MCF 10A (cell line): ENCODE results near the gene CAPN9. TPM values are rescaled to one million over a fixed set of nuclear protein-coding genes. Genes with fewer than 3 reads are reported as not detected.

Experiments
- BruUV-seq: library from RNA; stranded (reverse); fragments of 400-500 nt; replicated peaks from 2 replicates; lab custom pipeline; 2021; lab: Mats Ljungman, UMichigan
- CTCF ChIA-PET: fragments of 300-600 bp; sonication (Branson Sonifier 250); formaldehyde crosslinking; extraction: SDS; loops from one replicate; lab custom pipeline; 2021; ENCODE audit warnings: antibody characterized with exemption, inconsistent platforms; lab: Yijun Ruan, JAX
- POLR2A ChIA-PET: fragments of 300-600, 350-650 bp; sonication (Branson Sonifier 250); formaldehyde crosslinking; extraction: SDS; loops from one replicate; lab custom pipeline; 2020; ENCODE audit warnings: antibody characterized with exemption, inconsistent platforms; lab: Yijun Ruan, JAX
- DNase-seq: peaks from one replicate; pipeline ENCODE4 v3.0.0-alpha.2; 2018; ENCODE audit not compliant: unreplicated experiment
- H3K27ac Mint-ChIP-seq: one replicate; pipeline ENCODE4 v1.8.0; 2022; ENCODE audit warnings: mild to moderate bottlenecking, low read depth, mixed read lengths; ENCODE audit not compliant: unreplicated experiment
- H3K27me3 Mint-ChIP-seq: one replicate; pipeline ENCODE4 v1.8.0; 2022; ENCODE audit warnings: mixed read lengths; ENCODE audit not compliant: insufficient read depth, unreplicated experiment
- H3K36me3 Mint-ChIP-seq: one replicate; pipeline ENCODE4 v1.8.0; 2022; ENCODE audit warnings: mild to moderate bottlenecking, moderate library complexity, mixed read lengths; ENCODE audit not compliant: insufficient read depth, unreplicated experiment
- H3K4me1 Mint-ChIP-seq: one replicate; pipeline ENCODE4 v1.8.0; 2022; ENCODE audit warnings: mixed read lengths; ENCODE audit not compliant: insufficient read depth, unreplicated experiment
- H3K4me3 Mint-ChIP-seq: one replicate; pipeline ENCODE4 v1.8.0; 2022; ENCODE audit warnings: mild to moderate bottlenecking, moderate library complexity, mixed read lengths; ENCODE audit not compliant: unreplicated experiment
- H3K9me3 Mint-ChIP-seq: one replicate; pipeline ENCODE4 v1.8.0; 2022; ENCODE audit warnings: mixed read lengths; ENCODE audit not compliant: unreplicated experiment
- intact Hi-C: fragments of 100-400 bp; cut with micrococcal nuclease; formaldehyde crosslinking; loops from 2 replicates; pipeline ENCODE4 v1.14.1; 2022
- total RNA-seq: library from RNA; stranded (reverse); gene quantifications from 2 replicates; pipeline ENCODE4 v1.2.3, GENCODE V29; 2022
- TF ChIP-seq, protein P1 (sequence below): fragments of 200-600 bp; IDR thresholded peaks from one replicate; pipeline ENCODE4 v1.8.0; 2022; ENCODE audit warnings: antibody characterized with exemption, mild to moderate bottlenecking; ENCODE audit not compliant: unreplicated experiment

CAPN9 gene
- total RNA-seq, 1 experiment from 2014 or later: not detected

DNA sequence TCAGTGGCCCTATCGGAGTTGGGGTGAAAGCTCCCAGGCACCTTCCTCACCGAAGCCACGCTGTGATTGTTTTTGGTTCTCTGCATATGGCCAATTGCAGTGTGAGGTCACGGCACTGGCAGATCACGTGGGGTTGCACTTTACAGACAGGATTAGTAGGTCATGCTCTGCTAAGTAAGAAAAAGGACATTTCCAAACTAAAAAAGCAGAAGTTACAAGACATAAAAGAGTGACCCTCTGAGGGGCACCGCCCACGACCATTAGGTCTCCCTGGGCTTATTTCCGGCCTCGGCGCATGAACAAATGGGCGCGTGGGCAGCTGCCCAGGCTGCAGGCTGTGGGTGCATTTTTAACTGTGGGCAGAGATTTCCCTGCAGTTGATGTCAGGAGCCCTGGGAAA, 2.0 kb downstream of the CAPN9 start:
- DNase-seq: no peak
- Mint-ChIP-seq H3K27me3 (no peaks in the 10 kb centered on the region), H3K4me3 (no peak overlapping the region), H3K36me3 (no peaks in the 10 kb centered on the region), H3K4me1 (no peaks in the 10 kb centered on the region), H3K27ac (no peak overlapping the region), H3K9me3 (no peaks in the 10 kb centered on the region)
- TF ChIP-seq, protein P1, sequence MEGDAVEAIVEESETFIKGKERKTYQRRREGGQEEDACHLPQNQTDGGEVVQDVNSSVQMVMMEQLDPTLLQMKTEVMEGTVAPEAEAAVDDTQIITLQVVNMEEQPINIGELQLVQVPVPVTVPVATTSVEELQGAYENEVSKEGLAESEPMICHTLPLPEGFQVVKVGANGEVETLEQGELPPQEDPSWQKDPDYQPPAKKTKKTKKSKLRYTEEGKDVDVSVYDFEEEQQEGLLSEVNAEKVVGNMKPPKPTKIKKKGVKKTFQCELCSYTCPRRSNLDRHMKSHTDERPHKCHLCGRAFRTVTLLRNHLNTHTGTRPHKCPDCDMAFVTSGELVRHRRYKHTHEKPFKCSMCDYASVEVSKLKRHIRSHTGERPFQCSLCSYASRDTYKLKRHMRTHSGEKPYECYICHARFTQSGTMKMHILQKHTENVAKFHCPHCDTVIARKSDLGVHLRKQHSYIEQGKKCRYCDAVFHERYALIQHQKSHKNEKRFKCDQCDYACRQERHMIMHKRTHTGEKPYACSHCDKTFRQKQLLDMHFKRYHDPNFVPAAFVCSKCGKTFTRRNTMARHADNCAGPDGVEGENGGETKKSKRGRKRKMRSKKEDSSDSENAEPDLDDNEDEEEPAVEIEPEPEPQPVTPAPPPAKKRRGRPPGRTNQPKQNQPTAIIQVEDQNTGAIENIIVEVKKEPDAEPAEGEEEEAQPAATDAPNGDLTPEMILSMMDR: no peak
- intact Hi-C loops: no loop called here
- no TSS peak for BruUV-seq
- POLR2A ChIA-PET: interaction anchor here (0.7 to 1.3 kb wide), 3 partner anchors 17 to 797 kb away, joined by 3 read pairs; partner anchors contain the start of gene AGT
- CTCF ChIA-PET: interaction anchor here (0.6 kb wide), 3 partner anchors 22 to 1729 kb away, joined by 3 to 4 read pairs (median 4); no protein-coding TSS in a partner anchor

DNA sequence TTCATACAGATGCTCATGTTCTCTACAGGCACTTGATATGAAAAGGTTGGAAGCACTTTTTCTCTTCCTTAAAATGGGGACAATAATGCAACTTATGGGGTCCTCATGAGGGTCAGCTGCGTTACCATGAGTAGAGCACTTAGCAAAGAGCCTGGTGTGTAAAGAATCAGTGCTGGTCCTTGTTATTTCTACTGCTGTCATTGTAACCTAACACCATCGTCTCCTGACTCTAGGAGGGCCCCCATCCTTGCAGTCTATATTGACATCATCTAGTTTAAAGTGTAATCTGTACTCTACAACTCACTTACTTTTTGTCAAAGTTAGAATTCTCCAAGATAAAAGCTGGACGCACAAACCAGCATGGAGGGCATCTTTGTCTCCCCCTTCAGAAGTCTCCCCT, 2.4 kb downstream of the CAPN9 start:
- TF ChIP-seq, protein P1: no peak
- ChIA-PET CTCF (interaction anchor here (0.6 kb wide), 2 partner anchors 22 to 1729 kb away, joined by 4 read pairs; no protein-coding TSS in a partner anchor), POLR2A (interaction anchor here (0.7 to 1.3 kb wide), 2 partner anchors 35 to 798 kb away, joined by 3 read pairs; partner anchors contain the start of gene AGT)
- no peak overlapping the region for H3K27ac Mint-ChIP-seq
- no peaks in the 10 kb centered on the region for H3K4me1 Mint-ChIP-seq
- no peaks in the 10 kb centered on the region for H3K36me3 Mint-ChIP-seq
- H3K4me3 Mint-ChIP-seq: no peak overlapping the region
- H3K9me3 Mint-ChIP-seq: no peaks in the 10 kb centered on the region
- intact Hi-C loops: no loop called here
- no peak for DNase-seq
- no TSS peak for BruUV-seq
- H3K27me3 Mint-ChIP-seq: no peaks in the 10 kb centered on the region

DNA sequence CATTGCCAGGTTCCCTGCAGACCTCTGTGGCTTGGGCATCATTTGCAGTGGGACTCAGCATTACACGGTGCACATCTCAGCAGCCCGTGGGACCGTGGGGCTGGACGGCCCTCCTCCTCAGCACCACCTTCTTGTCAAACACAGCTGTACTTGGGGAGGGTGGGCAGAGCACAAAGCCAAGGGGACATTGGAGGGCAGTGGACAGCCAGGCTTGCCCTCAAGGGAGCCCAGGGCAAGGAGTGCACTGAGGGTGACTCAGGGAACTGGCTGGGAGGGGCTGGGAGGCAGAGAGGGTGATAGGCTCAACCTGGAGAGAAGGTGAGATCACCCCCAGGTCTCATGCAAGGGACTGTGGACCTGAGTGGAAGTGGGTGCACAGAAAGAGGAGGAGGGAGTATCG, 3.4 kb downstream of the CAPN9 start:
- no peak overlapping the region for H3K27ac Mint-ChIP-seq
- intact Hi-C loops: no loop called here
- no peaks in the 10 kb centered on the region for H3K9me3 Mint-ChIP-seq
- BruUV-seq: no TSS peak
- no peaks in the 10 kb centered on the region for H3K36me3 Mint-ChIP-seq
- DNase-seq: no peak
- H3K4me3 Mint-ChIP-seq: no peak overlapping the region
- TF ChIP-seq, protein P1: no peak
- H3K4me1 Mint-ChIP-seq: no peaks in the 10 kb centered on the region
- CTCF ChIA-PET: no interaction called here
- H3K27me3 Mint-ChIP-seq: peaks cover 5% of the 10 kb centered on the region
- POLR2A ChIA-PET: no interaction called here

DNA sequence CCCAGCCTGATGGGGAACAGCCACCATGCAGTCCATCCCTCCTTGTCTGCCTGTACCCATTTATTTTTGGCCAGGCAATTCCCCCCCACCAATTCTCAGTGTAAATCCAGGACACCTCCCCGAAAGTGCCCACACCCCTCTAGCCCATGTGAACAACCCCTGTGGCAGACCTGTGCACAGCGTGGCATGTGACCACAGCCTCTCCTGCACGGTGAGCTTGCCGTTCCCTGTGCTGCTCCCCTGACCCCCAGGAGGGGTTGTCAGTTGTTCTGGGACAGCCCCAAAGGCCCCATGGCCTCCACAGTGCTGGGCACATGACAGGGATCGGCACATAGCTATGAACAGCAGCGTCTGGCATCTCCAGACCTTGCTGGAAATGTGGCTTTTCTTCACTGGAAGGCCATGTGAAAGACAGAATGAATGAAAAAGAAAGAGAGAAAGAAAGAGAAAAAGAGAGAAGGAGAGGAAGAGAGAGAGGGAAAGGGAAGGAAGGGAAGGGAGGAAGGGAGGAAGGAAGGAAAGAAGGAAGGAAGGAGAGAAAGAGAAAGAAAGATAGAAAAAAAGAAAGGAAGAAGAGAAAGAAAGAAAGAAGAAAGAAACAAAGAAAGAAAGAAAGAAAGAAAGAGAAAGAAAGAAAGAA, 3.9 kb downstream of the CAPN9 start:
- Mint-ChIP-seq H3K9me3 (no peaks in the 10 kb centered on the region), H3K27ac (no peak overlapping the region), H3K27me3 (peaks cover 10% of the 10 kb centered on the region), H3K4me3 (no peak overlapping the region), H3K36me3 (no peaks in the 10 kb centered on the region), H3K4me1 (no peaks in the 10 kb centered on the region)
- ChIA-PET CTCF (interaction anchor here (0.7 kb wide), 1 partner anchor 839 kb away, joined by 3 read pairs; no protein-coding TSS in a partner anchor), POLR2A (no interaction called here)
- intact Hi-C loops: no loop called here
- DNase-seq: no peak
- BruUV-seq: no TSS peak
- TF ChIP-seq, protein P1: no peak
